SK-N-MC (cell line): ENCODE results near the gene GDPD4.

Experiments used
- DNase-seq: peaks from one replicate; pipeline ENCODE4 v3.0.0-alpha.2; 2011; ENCODE audit warnings: low read depth, low spot score
- H3K27ac ChIP-seq: fragments of 200-600 bp; sonication (generic); 2 replicates; pipeline ENCODE4 v1.5.1; 2016; ENCODE audit warnings: mixed run types
- H3K36me3 ChIP-seq: fragments of 200-600 bp; sonication (generic); 2 replicates; pipeline ENCODE4 v1.6.1; 2017; ENCODE audit warnings: antibody characterized with exemption, low read length, mixed read lengths; ENCODE audit not compliant: insufficient read depth
- H3K4me3 ChIP-seq: fragments of 200-600 bp; sonication (generic); 2 replicates; pipeline ENCODE4 v1.5.1; 2016
- H3K9ac ChIP-seq: fragments of 200-600 bp; sonication (generic); 2 replicates; pipeline ENCODE4 v1.8.0; 2017; ENCODE audit warnings: mixed run types, mixed read lengths; ENCODE audit not compliant: insufficient read length
- H3K9me3 ChIP-seq: fragments of 200-600 bp; sonication (generic); 2 replicates; pipeline ENCODE4 v1.6.1; 2017; ENCODE audit warnings: low read depth, mild to moderate bottlenecking, antibody characterized with exemption, low read length, moderate library complexity, mixed read lengths
- EZH2 ChIP-seq: fragments of 200-600 bp; sonication (generic); IDR thresholded peaks from one replicate; pipeline ENCODE4 v1.6.1; 2017; ENCODE audit warnings: antibody characterized with exemption
- FOXP2 ChIP-seq: optimal IDR thresholded peaks from 2 replicates; pipeline ENCODE3; 2011; ENCODE audit warnings: mild to moderate bottlenecking, moderate library complexity; ENCODE audit not compliant: insufficient read depth; ENCODE audit errors: extremely low read length, control extremely low read depth
- POLR2AphosphoS5 ChIP-seq: IDR thresholded peaks from 2 replicates; pipeline ENCODE4 v1.6.1; 2012; ENCODE audit warnings: mild to moderate bottlenecking, low read depth, low read length, borderline replicate concordance

Gene GDPD4

DNA sequence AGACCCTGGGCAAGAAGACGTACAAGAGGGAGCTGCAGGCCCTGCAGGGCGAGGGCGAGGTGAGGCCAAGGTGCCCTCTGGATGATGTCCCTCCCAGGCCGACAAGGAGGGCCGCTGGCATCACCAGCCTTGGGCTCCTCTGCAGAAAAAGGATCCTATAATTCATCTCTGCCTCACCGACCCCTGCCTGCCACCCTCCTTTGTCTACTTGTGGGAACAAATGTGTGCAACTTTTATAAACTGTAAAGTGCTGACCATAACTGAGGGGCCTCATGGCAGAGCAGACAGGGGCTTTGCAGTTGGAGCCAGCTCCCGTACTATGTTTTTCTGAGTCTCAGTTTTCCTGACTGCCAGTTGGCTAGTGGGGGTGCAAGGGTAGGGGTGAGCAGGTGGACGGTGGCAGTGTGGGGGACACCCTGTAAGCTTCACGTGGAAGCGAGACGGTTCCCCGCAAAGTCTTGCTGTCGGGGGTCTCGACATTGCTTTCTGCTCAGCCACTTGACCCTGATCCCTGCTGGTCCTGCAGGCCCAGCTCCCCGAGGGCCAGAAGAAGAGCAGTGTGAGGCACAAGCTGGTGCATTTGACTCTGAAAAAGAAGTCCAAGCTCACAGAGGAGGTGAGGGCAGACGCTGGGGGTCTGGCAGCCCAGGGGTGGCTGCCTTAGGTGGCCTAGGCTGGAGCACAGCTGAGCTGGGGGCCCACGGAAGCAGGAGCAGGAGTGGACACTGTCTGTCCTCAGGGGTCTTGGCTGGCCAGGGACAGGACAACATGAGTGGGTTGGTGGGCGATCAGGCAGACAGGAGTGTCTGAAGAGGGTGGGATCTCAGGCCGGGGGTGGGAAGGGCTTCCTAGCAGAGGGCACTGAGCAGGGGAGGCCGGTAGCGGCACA is 118.7 kb downstream of the GDPD4 start:
- H3K27ac ChIP-seq: no peak overlapping the region
- no peaks in the 10 kb centered on the region for H3K9me3 ChIP-seq
- H3K36me3 ChIP-seq: no peaks in the 10 kb centered on the region
- no peak for DNase-seq
- TF ChIP-seq FOXP2 (no peak), POLR2AphosphoS5 (no peak), EZH2 (no peak)
- H3K4me3 ChIP-seq: no peak overlapping the region
- H3K9ac ChIP-seq: no peak overlapping the region

GRCh38 chr11:77181799-77182541 is 119.5 kb downstream of the GDPD4 start:
- no peak for DNase-seq
- Histone ChIP-seq H3K4me3 (no peak overlapping the region), H3K9me3 (no peaks in the 10 kb centered on the region), H3K36me3 (no peaks in the 10 kb centered on the region), H3K27ac (no peak overlapping the region), H3K9ac (no peak overlapping the region)
- TF ChIP-seq EZH2 (no peak), FOXP2 (no peak)

DNA sequence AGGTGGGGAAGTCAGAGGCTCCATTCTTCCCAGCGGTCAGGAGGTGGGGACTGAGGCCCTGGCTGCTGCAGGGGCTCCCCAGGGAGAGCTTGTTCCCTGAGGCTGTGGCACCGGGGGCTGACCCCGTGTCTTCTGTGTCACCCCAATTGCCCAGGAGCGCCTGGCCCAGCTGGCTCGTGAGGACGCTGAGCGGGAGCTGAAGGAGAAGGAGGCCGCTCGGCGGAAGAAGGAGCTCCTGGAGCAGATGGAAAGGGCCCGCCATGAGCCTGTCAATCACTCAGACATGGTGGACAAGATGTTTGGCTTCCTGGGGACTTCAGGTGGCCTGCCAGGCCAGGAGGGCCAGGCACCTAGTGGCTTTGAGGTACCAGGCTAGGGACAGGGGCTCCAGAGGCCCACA is 120.3 kb downstream of the GDPD4 start:
- H3K36me3 ChIP-seq: no peaks in the 10 kb centered on the region

GRCh38 chr11:77180346-77180745 is 121.1 kb downstream of the GDPD4 start:
- no peak for DNase-seq
- H3K9me3 ChIP-seq: no peaks in the 10 kb centered on the region
- TF ChIP-seq FOXP2: no peak
- TF ChIP-seq EZH2: no peak
- no peak for TF ChIP-seq POLR2AphosphoS5
- no peaks in the 10 kb centered on the region for H3K36me3 ChIP-seq
- H3K9ac ChIP-seq: no peak overlapping the region
- H3K27ac ChIP-seq: no peak overlapping the region
- H3K4me3 ChIP-seq: no peak overlapping the region

More for the DNA sequence above, 120.3 kb downstream of the GDPD4 start:
- Histone ChIP-seq H3K9me3 (no peaks in the 10 kb centered on the region), H3K4me3 (no peak overlapping the region), H3K27ac (no peak overlapping the region), H3K9ac (no peak overlapping the region)
- TF ChIP-seq POLR2AphosphoS5 (no peak), FOXP2 (no peak), EZH2 (no peak)
- DNase-seq: no peak

DNA sequence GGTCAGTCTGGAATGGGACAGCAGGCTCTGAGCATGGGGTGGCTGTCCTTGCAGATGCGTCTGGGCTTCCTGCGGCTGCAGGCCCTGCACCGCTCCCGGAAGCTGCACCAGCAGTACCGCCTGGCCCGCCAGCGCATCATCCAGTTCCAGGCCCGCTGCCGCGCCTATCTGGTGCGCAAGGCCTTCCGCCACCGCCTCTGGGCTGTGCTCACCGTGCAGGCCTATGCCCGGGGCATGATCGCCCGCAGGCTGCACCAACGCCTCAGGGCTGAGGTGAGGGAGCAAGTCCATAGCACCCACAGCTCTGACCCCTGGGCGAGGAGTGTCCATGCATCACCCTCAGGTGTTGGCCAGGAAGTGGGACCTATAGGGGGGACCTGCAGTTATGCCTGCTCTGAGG is 121.8 kb downstream of the GDPD4 start:
- no peaks in the 10 kb centered on the region for H3K9me3 ChIP-seq
- H3K4me3 ChIP-seq: no peak overlapping the region
- no peak for TF ChIP-seq EZH2
- TF ChIP-seq POLR2AphosphoS5: no peak
- TF ChIP-seq FOXP2: no peak
- no peak overlapping the region for H3K27ac ChIP-seq
- no peak for DNase-seq
- H3K9ac ChIP-seq: no peak overlapping the region
- H3K36me3 ChIP-seq: no peaks in the 10 kb centered on the region

DNA sequence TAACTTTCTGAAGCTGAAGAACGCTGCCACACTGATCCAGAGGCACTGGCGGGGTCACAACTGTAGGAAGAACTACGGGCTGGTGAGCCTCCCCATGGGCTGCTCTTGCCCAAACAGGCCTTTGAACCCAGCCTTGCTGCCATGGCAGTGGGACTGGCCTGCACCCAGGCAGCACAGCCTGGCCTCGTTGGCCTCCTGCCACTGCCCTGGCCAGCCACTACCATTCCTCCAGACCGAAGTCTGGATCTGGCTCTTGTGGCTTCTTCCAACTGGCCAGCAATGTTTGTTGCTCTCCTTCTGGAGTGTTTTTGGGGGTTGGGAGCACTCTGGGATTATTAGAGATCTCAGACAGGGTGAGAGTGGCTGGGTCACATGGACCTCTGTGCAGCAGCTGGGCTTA is 122.4 kb downstream of the GDPD4 start:
- no peak for DNase-seq
- Histone ChIP-seq H3K27ac (no peak overlapping the region), H3K36me3 (no peaks in the 10 kb centered on the region), H3K9me3 (no peaks in the 10 kb centered on the region), H3K9ac (no peak overlapping the region), H3K4me3 (no peak overlapping the region)
- no peak for TF ChIP-seq EZH2
- no peak for TF ChIP-seq FOXP2
- no peak for TF ChIP-seq POLR2AphosphoS5

- Histone ChIP-seq H3K36me3 (no peaks in the 10 kb centered on the region), H3K9ac (no peak overlapping the region), H3K27ac (no peak overlapping the region), H3K9me3 (no peaks in the 10 kb centered on the region), H3K4me3 (no peak overlapping the region)
- TF ChIP-seq EZH2 (no peak), FOXP2 (no peak), POLR2AphosphoS5 (no peak)
- no peak for DNase-seq
Observed at GRCh38 chr11:77178150-77178549, 123.3 kb downstream of the GDPD4 start.

GRCh38 chr11:77176996-77177395 is 124.5 kb downstream of the GDPD4 start:
- H3K9me3 ChIP-seq: no peaks in the 10 kb centered on the region
- H3K36me3 ChIP-seq: no peaks in the 10 kb centered on the region
- TF ChIP-seq FOXP2: no peak
- TF ChIP-seq EZH2: no peak
- TF ChIP-seq POLR2AphosphoS5: no peak
- no peak overlapping the region for H3K27ac ChIP-seq
- H3K9ac ChIP-seq: no peak overlapping the region
- H3K4me3 ChIP-seq: no peak overlapping the region
- DNase-seq: no peak

DNA sequence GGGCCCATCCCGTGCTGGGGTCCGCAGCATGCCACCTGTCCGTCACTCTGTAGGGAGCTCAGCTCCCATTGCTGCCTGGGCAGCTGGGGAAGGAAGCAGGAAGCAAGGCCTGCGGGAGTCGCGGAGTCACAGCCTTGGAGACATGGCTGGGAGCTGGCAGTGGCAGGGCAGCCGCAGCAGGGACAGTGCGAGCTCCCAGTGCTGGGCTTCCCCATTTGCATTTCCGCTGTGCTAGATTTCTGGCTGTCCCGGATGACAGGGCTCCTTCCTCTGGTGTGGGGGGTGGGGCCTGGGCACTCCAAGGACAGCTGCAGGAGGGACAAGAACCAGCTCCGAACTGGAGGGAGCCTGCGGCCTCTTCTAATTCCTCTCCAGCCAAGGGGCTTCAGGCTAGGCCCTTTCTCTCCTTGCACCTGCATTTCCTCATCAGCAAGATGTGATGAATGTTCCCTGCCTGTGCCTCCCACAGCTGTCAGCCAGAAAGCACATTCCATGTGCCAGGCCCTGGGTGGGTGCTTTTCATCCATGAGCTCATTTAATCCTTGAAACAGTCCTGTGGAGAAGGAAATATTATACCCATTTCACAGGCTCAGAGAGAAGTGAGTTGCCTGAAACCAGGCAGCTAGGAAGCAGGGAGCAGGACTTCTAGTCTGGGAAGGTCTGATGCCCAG is 125.5 kb downstream of the GDPD4 start:
- H3K9me3 ChIP-seq: no peaks in the 10 kb centered on the region
- DNase-seq: no peak
- H3K36me3 ChIP-seq: no peaks in the 10 kb centered on the region
- no peak overlapping the region for H3K27ac ChIP-seq
- H3K4me3 ChIP-seq: no peak overlapping the region
- H3K9ac ChIP-seq: no peak overlapping the region
- no peak for TF ChIP-seq FOXP2
- TF ChIP-seq POLR2AphosphoS5: no peak
- no peak for TF ChIP-seq EZH2
